NCI-H524 treated with DMSO at 0.1 percent for 48 hours (cell line): Measurements from ENCODE around the gene DNAH10.

ENCODE experiments used
- DNase-seq: peaks from one replicate; lab custom pipeline; 2025; lab: John Stamatoyannopoulos, UW

The DNAH10 gene

DNA sequence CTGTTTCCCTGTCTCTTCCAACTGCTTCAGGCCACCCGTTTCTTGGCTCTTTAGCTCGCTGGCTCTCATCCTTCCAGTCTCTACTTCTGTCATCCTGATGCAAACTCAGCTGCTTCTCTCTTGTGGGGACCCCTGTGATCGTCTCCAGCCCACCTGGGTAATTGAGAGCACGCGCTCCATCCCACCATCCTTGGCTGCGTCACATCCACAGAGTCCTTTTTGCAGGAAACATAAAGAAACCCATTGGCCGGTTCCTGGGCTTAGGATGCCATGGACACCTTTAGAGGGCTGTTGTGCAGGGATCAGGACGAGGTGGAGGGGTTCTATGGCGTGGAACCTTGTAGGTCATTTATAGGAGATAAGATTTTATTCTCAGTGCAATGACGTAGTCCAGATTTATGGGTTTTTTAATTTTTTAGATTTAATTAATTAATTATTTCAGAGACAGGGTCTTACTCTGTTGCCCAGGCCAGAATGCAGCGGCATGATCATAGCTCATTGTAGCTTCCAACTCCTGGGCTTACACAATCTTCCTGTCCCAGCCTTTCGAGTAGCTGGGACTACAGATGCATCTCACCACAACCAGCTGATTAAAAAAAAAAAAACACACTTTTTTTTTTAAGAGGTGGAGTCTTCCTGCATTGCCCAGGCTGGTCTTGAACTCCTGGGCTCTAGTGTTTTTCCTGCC lies 127.9 kb downstream of the DNAH10 start:
- no peak for DNase-seq

DNA sequence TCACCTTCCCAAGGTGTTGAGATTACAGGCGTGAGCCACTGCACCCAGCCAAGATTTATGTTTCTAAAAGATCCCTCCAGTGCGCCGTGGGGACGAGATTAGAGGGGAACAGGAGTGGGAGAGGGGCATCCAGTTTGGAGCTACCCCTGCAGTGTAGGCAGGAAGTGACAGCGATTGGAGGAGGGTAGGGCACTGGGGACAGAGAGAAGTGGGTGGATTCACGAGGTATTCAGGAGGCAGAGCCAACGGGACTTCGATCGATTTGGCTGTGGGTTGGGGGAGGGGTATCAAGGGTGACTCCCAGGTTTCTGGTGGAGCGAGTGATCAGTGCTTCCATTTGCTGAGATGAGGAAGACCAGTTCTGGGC lies 128.4 kb downstream of the DNAH10 start:
- DNase-seq = no peak

DNA sequence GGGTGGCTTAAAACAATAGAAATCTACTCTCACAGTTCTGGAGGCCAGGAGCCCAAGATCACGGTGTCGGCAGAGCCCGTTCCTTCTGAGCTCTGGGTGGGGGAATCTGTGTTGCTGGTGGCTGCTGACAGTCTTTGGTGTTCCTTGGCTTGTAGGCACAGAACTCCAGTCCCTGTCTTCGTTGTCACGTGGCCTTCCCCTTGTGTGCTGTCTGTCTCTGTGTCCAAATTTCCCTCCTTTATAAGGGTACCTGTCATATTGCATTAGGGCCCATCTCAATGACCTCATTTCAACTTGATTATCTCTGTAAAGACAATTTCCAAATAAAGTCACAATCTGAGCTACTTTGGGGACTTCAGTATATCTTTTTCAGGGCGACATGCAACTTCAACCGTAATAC lies 128.9 kb downstream of the DNAH10 start:
- DNase-seq = no peak

DNA sequence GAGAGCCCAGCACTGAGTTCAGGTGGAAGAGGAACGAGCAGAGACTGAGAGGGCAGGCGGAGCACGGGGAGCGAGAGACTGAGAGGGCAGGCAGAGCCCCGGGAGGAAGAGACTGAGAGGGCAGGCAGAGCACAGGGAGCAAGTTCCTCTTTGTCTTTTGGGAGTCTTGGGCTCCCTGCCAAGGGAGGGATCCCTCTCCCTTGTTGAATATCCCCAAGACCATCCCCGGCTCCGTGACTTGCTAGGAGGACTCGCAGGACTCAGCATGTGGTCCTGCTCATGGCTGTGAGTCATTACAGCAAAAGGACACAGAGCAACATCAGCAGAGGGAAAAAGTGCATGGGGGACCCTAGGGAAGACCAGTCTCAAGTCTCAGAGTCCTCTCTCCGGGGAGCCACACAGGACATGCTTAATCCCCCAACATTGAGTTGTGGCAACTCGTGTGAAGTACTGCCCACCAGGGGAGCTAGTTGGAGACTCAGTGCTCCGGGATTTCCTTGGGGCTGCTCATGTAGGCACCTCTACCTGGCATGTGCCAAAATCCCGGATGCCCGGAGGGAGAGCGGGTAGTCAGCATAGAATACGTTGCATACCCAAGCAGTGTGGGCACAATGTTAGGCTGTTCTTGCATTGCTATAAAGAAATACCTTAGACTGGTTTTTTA lies 129.5 kb downstream of the DNAH10 start:
- no peak for DNase-seq

DNA sequence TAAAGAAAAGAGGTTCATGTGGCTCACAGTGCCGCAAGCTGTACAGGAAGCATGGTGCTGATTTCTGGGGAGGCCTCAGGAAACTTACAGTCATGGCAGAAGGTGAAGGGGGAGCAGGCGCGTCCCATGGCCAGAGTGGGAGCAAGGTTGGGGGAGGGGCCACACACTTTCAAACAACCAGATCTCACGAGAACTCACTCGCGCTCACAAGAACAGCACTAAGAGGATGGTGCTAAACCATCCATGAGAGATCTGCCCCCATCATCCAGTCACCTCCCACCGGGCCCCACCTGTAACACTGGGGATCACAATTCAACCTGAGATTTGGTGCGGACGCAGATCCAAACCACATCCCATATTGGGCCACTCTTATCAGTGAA lies 130.1 kb downstream of the DNAH10 start:
- no peak for DNase-seq

DNA sequence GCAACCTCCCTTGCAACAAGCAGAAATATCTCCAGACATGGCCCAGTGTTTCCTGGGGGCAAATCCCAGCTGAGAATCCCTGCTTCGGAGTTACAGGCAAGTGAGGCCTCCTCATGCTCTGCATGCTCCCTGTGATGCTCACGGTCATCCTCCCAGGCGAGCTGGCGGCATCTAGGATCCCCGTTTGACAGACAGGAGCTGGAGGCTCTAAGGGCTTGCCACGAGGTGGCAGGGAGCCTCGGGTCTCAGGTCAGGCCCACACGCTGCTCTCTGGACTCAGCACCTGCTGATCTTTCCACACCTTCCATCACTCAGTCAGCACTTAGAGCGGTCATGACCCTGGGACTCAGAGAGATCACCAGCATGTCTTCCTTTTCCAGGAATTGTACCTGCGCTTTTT lies 130.8 kb downstream of the DNAH10 start:
- no peak for DNase-seq

- DNase-seq = no peak
Observed at GRCh38 chr12:123893276-123893675, 131.2 kb downstream of the DNAH10 start.

GRCh38 chr12:123894823-123895345 lies 132.8 kb downstream of the DNAH10 start:
- no peak for DNase-seq

DNA sequence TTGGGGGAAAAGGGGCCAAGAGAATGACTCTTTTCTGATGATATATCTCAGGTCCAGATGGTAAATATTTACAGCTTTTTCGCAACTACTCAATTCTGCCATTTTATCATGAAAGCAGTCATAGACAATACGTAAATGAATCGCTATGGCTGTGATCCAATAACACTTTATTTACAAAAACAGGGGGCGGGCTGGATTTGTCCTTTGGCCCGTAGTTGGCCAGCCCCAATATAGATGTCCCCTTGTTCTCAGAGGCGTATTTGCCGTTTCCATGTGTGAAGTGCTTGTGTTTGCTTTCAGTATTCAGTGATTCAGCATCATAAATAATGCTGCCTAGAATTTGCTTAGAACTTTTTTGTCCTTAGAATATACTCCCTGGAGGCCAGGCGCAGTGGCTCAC lies 133.3 kb downstream of the DNAH10 start:
- no peak for DNase-seq

GRCh38 chr12:123896767-123897166 lies 134.7 kb downstream of the DNAH10 start:
- DNase-seq = no peak

DNA sequence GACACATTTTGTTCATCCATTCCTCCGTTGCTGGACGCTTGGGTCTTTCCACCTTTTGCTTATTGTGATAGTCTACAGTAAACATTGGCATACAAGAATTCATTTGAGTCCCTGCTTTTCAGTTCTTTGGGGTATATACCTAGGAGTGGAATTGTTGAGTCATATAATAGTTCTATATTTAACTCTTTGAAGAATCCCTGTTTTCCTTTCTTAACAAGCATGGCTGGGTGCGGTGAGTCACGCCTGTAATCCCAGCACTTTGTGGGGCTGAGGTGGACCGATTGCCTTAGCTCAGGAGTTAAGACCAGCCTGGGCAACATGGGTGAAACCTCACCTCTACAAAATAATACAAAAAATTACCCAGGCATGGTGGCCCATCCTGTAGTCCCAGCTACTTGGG lies 135.1 kb downstream of the DNAH10 start:
- no peak for DNase-seq

DNA sequence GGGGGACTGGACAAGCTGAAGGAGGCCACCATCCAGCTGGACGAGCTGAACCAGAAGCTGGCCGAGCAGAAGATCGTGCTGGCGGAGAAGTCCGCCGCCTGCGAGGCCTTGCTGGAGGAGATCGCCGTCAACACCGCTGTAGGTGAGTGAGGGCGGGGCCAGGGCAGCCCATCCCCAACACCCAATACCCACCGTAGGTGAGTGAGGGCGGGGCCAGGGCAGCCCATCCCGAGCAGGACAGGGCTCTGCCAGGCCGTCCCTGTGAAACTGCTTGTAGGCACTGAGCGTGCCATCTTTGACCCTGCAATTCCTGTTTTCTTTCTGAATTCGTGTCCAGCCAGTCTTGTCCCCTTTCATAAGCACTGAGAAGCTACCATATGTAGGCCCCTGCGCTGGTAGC lies 136.6 kb downstream of the DNAH10 start:
- DNase-seq = no peak

- no peak for DNase-seq
Observed at GRCh38 chr12:123899368-123899767, 137.3 kb downstream of the DNAH10 start.

DNA sequence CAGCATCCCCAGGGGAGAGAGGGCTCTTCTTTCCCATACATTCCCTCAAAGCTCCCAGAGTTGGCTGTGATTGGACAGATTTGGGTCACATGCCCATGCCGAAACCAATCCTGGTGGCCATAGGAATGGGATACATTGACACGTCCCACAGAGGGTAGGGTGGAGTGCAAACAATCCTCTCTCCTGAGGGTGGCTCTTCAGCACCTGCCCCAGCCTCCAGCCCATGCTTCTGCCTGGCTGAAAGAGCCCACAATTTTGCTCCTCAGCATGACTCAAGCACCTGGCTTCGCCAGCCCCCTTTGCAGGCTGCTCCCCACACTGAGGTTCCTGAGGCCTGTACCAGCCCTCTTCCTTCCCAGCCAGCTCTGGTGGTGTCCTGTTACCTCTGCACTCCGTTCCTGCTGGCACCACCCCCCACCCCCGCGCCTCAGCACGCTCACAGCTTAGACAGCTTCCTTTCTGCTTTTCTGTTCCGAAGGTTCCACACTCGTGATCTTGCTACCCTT lies 138.8 kb downstream of the DNAH10 start:
- DNase-seq = no peak

DNA sequence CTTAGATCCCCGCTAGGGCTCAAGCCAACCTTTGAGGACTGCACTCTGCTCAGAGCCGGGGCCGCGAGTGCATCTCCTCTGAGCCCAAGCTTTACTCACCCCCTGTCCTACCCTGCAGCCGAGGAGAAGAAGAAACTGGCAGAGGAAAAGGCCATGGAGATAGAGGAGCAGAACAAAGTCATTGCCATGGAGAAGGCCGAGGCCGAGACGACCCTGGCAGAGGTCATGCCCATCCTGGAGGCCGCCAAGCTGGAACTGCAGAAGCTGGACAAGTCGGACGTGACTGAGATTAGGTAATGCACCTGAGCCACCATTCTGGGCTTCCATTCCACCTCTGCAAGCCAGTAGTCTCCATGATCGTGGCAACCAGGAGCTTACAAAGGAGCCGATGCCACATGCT lies 140.7 kb downstream of the DNAH10 start:
- no peak for DNase-seq

- DNase-seq = no peak
Observed at GRCh38 chr12:123903301-123904065, 141.4 kb downstream of the DNAH10 start.

GRCh38 chr12:123905319-123905925 lies 143.3 kb downstream of the DNAH10 start:
- no peak for DNase-seq

DNA sequence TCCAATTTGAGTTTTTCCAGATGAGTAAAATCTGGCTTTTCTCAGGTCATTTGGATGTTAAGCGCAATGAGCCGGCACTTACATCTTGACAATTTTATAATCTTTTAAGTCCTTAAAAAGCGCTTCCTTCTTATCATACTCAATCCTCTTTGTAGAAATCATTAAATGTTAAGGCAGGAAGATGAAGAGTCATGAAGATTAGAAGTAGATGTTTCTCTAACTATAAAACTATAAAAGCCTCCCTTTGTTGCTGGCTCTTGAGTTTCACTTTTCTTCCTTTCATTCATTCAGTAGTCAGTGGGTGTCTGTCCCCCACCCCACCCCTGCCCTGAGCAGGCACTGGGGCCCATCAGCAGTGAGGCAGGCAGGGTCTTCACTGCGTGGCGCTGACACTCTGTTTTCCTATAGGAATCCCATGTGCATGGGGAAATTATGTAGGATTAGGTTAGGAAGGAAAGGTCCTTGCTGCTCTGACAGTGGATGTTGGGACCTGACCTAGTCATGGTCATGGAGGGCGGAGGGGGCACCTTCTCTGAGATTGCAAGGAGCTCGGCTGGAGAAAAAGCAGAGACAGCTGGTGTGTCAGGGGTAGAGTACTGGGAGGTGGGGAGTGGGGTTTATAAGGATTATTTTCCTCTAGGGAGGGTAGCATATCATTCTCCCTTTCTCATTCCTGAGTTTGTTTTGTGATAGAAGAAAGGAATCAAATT lies 144.8 kb downstream of the DNAH10 start:
- peak; percentile 40 for DNase-seq

DNA sequence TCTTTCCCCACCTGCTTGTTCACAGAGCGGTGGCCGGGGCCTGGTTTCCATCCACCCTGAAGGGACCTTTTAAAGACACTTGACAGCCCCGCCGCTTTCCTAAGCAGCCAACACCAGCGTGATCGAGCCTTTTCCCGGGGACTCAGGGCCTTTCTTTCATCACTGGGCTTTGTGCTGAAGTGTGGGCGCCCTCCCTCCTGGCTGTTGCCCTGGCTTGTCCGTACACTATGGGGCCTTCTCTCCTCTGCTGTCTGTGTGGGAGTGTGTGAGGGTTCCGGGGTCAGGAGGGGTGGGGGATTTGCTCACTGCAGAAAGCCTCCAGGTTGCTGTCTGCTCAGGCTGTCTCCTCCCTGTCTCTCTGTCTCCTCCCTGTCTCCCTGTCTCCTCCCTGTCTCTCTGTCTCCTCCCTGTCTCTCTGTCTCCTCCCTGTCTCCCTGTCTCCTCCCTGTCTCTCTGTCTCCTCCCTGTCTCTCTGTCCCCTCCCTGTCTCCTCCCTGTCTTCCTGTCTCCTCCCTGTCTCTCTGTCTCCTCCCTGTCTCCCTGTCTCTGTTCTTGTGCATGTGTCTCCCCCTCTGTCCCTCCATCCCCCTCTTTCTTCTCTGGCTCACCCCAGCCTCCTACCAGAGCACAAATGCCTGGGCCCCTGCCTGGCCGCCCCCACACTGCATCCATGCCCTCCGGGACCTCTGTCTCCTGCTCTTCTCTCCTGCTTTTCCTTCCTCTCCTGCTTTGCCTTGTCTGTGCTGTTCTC lies 145.8 kb downstream of the DNAH10 start:
- DNase-seq = no peak

- no peak for DNase-seq
Observed at GRCh38 chr12:123908884-123909725, 147.0 kb downstream of the DNAH10 start.
